Stimulated activated naive CD8-positive, alpha-beta T cell treated with anti-CD3 and anti-CD28 coated beads, Interleukin-15, Interleukin-2, amounts not matched to agents 100 ng/mL and 50 ng/mL, for 24 hours (primary cell): ENCODE measurements around the gene MRPS27.

Experiments
- H3K27ac Mint-ChIP-seq: one replicate; pipeline ENCODE4 v1.8.0; 2021; ENCODE audit warnings: mild to moderate bottlenecking, mixed read lengths
- H3K27me3 Mint-ChIP-seq: one replicate; pipeline ENCODE4 v1.8.0; 2021; ENCODE audit warnings: mixed read lengths
- H3K36me3 Mint-ChIP-seq: one replicate; pipeline ENCODE4 v1.8.0; 2021; ENCODE audit warnings: low read depth, mixed read lengths
- H3K4me1 Mint-ChIP-seq: one replicate; pipeline ENCODE4 v1.8.0; 2021; ENCODE audit warnings: low read depth, mixed read lengths
- H3K4me3 Mint-ChIP-seq: one replicate; pipeline ENCODE4 v1.8.0; 2021; ENCODE audit warnings: mild to moderate bottlenecking, mixed read lengths
- H3K9me3 Mint-ChIP-seq: one replicate; pipeline ENCODE4 v1.8.0; 2021; ENCODE audit warnings: mixed read lengths

The MRPS27 gene

GRCh38 chr5:72268753-72269410 lies 51.2 kb downstream of the MRPS27 start:
- Mint-ChIP-seq H3K27ac (no peak overlapping the region), H3K4me3 (no peak overlapping the region), H3K4me1 (peaks cover under 1% of the 10 kb centered on the region), H3K36me3 (peaks cover 50% of the 10 kb centered on the region), H3K27me3 (no peaks in the 10 kb centered on the region), H3K9me3 (no peaks in the 10 kb centered on the region)

GRCh38 chr5:72268260-72268659 lies 51.8 kb downstream of the MRPS27 start:
- no peak overlapping the region for H3K4me3 Mint-ChIP-seq
- peaks cover 7% of the 10 kb centered on the region for H3K4me1 Mint-ChIP-seq
- no peak overlapping the region for H3K27ac Mint-ChIP-seq
- H3K9me3 Mint-ChIP-seq, result no peaks in the 10 kb centered on the region
- H3K27me3 Mint-ChIP-seq, result no peaks in the 10 kb centered on the region
- peaks cover 47% of the 10 kb centered on the region for H3K36me3 Mint-ChIP-seq

GRCh38 chr5:72267685-72268084 lies 52.4 kb downstream of the MRPS27 start:
- no peak overlapping the region for H3K4me3 Mint-ChIP-seq
- peaks cover 9% of the 10 kb centered on the region for H3K4me1 Mint-ChIP-seq
- H3K27me3 Mint-ChIP-seq, result no peaks in the 10 kb centered on the region
- H3K27ac Mint-ChIP-seq, result no peak overlapping the region
- no peaks in the 10 kb centered on the region for H3K9me3 Mint-ChIP-seq
- peaks cover 49% of the 10 kb centered on the region for H3K36me3 Mint-ChIP-seq

DNA sequence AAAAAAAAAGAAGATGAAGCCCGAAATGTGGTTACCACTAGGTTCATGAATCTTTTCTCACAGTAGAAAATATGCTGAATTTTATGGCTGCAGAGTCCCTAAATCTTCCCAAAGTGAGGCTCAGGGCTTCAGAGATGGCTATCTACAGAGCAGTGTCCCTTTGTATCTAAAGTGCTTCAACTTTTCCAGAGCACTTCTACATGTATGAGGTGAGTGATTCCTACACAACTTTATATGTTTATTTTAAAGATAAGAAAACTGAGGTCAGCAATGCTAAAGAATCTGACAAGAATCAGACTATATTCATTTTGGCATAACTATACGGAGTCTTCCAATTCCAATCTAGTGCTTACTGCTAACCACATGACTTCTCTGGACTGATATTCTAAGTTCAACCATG lies 53.2 kb downstream of the MRPS27 start:
- Mint-ChIP-seq H3K27ac (no peak overlapping the region), H3K4me1 (peaks cover 9% of the 10 kb centered on the region), H3K4me3 (no peak overlapping the region), H3K27me3 (no peaks in the 10 kb centered on the region), H3K9me3 (no peaks in the 10 kb centered on the region), H3K36me3 (peaks cover 48% of the 10 kb centered on the region)

DNA sequence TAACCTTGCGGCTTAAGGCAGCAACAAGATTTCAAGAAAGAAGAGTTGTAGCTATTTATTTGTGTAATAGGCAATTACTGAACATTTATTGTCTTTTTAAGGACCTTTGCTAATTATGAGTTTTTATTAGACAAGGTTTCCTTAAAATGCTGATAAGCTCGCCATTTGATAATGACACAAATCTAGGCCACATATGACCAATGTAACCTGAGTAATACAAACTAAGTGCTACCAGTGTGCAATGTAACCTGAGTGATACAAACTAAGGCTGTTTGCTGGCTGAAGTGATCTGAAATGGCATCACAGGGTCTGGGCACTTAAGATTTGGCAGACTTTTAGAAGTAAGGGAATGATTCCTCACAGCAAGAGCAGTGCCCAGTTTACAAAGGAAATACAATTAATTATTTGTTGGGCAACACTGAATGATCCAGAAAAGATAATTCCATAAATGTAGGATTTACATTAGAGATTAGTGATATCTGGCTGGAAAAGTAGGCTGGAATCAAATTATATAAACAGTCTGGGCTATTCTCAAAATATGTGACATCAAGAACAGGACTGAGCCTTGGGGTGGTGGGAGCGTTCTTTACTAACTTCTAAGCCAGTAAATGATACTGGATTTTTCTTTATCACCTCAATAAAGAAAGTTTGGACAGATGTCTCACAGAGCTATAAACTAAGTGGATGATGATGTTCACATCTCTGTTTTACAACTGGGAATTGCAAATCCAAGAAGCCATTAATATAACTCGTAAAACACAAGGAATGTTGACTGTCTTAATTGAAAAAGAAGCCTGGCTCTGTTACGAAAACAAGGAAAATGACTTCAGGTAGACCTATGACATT lies 54.8 kb downstream of the MRPS27 start:
- no peaks in the 10 kb centered on the region for H3K27me3 Mint-ChIP-seq
- H3K9me3 Mint-ChIP-seq, result no peaks in the 10 kb centered on the region
- H3K4me1 Mint-ChIP-seq, result peaks cover 9% of the 10 kb centered on the region
- no peak overlapping the region for H3K4me3 Mint-ChIP-seq
- H3K36me3 Mint-ChIP-seq, result peaks cover 54% of the 10 kb centered on the region
- H3K27ac Mint-ChIP-seq, result no peak overlapping the region

DNA sequence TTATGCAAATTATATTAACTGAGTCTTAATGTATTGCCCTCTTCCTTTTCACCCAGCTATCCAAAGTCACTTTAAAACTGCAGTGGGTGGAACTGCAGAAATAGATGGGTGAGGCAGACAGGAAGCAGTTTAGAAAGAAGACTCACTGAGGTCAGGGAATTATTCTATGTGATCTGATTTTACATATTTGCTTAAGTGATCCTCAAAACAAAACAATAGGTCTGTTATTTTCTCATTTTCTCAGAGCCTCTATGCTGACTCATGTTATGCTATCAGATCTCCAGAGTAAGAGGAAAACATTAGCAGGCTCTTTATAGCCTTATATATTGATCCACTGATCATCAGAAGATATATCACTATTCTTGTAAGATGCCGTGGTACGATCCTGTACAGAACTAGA lies 63.5 kb downstream of the MRPS27 start:
- Mint-ChIP-seq H3K4me1 (peaks cover 6% of the 10 kb centered on the region), H3K4me3 (no peak overlapping the region), H3K9me3 (no peaks in the 10 kb centered on the region), H3K36me3 (peaks cover 71% of the 10 kb centered on the region), H3K27me3 (no peaks in the 10 kb centered on the region), H3K27ac (no peak overlapping the region)

DNA sequence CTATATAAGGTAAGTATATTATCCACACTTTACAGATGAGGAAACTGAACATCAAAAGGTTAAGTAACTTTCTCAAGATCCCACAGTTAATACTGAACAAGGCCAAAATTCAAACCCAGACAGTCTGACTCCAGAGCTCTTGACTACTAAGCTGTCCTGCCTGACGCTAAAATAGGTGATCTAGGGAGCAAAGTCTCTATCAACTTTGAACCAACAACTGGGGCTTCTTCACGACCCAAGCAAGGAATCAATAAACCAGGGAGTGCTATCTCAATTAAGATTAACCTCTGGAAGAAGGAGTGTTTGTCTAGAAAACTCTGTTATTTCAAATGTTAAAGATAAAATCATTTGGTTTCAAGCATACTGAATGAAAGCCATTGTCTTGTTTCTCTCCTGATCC lies 64.4 kb downstream of the MRPS27 start:
- Mint-ChIP-seq H3K27ac (no peak overlapping the region), H3K27me3 (no peaks in the 10 kb centered on the region), H3K4me1 (peaks cover 6% of the 10 kb centered on the region), H3K36me3 (peaks cover 72% of the 10 kb centered on the region), H3K4me3 (no peak overlapping the region), H3K9me3 (no peaks in the 10 kb centered on the region)

- Mint-ChIP-seq H3K9me3 (no peaks in the 10 kb centered on the region), H3K4me1 (peaks cover 6% of the 10 kb centered on the region), H3K27me3 (no peaks in the 10 kb centered on the region), H3K36me3 (peaks cover 70% of the 10 kb centered on the region), H3K27ac (no peak overlapping the region), H3K4me3 (no peak overlapping the region)
These were observed 64.8 kb downstream of the MRPS27 start for GRCh38 chr5:72255237-72255636.

GRCh38 chr5:72252574-72253155 lies 67.4 kb downstream of the MRPS27 start:
- Mint-ChIP-seq H3K27me3 (no peaks in the 10 kb centered on the region), H3K27ac (no peak overlapping the region), H3K4me1 (peaks cover 14% of the 10 kb centered on the region), H3K36me3 (peaks cover 58% of the 10 kb centered on the region), H3K4me3 (no peak overlapping the region), H3K9me3 (no peaks in the 10 kb centered on the region)

- H3K27ac Mint-ChIP-seq, result no peak overlapping the region
- peaks cover 57% of the 10 kb centered on the region for H3K36me3 Mint-ChIP-seq
- peaks cover 17% of the 10 kb centered on the region for H3K4me1 Mint-ChIP-seq
- H3K4me3 Mint-ChIP-seq, result no peak overlapping the region
- no peaks in the 10 kb centered on the region for H3K27me3 Mint-ChIP-seq
- no peaks in the 10 kb centered on the region for H3K9me3 Mint-ChIP-seq
These were observed 68.0 kb downstream of the MRPS27 start for GRCh38 chr5:72252008-72252407.

- Mint-ChIP-seq H3K27me3 (no peaks in the 10 kb centered on the region), H3K4me3 (no peak overlapping the region), H3K4me1 (peaks cover 19% of the 10 kb centered on the region), H3K27ac (no peak overlapping the region), H3K9me3 (no peaks in the 10 kb centered on the region), H3K36me3 (peaks cover 57% of the 10 kb centered on the region)
These were observed 68.7 kb downstream of the MRPS27 start for GRCh38 chr5:72251386-72251785.

DNA sequence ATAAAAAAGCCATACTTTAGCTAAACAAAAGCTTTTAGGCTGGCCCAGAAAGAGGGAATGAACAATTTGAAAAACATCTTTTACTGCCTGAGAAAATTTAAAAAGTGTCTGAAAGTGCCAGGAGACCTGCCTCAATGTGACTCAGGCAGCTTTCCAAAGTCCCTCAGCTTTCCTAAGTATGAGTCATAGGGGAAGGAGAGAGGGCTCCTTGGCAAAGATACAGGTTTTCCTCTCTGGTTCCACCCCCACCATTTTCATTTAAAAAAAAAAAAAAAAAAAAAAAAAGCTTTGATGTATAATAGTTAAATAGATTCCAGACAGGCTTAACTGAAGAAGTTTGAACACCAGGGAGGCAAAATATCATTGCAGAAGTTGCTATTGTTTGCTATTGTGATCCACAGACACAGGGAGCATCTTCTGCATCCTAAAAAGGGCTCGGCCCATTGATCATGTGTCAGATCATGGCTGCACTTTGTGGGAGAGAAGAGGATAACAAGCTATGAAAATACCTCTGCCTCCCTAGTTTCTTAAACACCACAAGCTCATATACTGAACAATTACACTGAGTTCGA lies 71.5 kb downstream of the MRPS27 start:
- H3K4me3 Mint-ChIP-seq, result no peak overlapping the region
- no peaks in the 10 kb centered on the region for H3K9me3 Mint-ChIP-seq
- H3K27me3 Mint-ChIP-seq, result no peaks in the 10 kb centered on the region
- H3K4me1 Mint-ChIP-seq, result peaks cover 34% of the 10 kb centered on the region
- no peak overlapping the region for H3K27ac Mint-ChIP-seq
- peaks cover 47% of the 10 kb centered on the region for H3K36me3 Mint-ChIP-seq

- Mint-ChIP-seq H3K27me3 (no peaks in the 10 kb centered on the region), H3K27ac (no peak overlapping the region), H3K4me1 (peaks cover 34% of the 10 kb centered on the region), H3K4me3 (no peak overlapping the region), H3K9me3 (no peaks in the 10 kb centered on the region), H3K36me3 (peaks cover 41% of the 10 kb centered on the region)
These were observed 73.0 kb downstream of the MRPS27 start for GRCh38 chr5:72246954-72247442.

DNA sequence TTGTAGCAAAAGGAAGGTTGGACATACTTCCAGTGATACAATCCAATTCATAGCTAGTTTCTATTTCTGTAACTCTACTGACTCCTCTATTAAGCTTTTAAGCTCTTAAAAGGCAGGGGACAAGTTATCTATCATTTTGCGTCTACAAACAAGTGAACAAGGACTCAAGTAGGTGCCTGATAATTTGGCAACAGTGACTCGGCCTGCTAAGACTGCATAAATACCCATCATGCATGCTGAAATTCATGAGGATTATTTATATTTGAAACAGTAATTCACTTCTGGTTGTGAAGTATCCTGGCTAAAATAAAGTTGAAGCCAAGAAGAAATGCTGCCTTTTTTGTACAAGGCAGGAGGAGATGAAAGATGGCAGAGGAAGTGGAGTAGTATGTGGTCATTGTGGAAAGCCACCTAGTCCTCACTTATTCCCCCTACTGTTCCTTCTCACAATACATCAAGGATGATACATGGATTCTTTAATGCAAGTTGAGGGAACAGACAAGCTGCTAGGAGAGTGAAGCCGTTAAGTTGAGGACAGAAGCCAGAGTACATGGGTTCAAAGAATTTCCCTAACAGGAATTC lies 74.0 kb downstream of the MRPS27 start:
- Mint-ChIP-seq H3K4me3 (no peak overlapping the region), H3K36me3 (peaks cover 41% of the 10 kb centered on the region), H3K9me3 (no peaks in the 10 kb centered on the region), H3K27me3 (no peaks in the 10 kb centered on the region), H3K4me1 (peaks cover 34% of the 10 kb centered on the region), H3K27ac (no peak overlapping the region)

GRCh38 chr5:72245546-72245945 lies 74.5 kb downstream of the MRPS27 start:
- Mint-ChIP-seq H3K4me1 (peaks cover 34% of the 10 kb centered on the region), H3K9me3 (no peaks in the 10 kb centered on the region), H3K36me3 (peaks cover 40% of the 10 kb centered on the region), H3K27ac (no peak overlapping the region), H3K27me3 (no peaks in the 10 kb centered on the region), H3K4me3 (no peak overlapping the region)
